ENCODE data around the gene C12orf56.
"Not testable (repeated sequence)": the region's sequence is repeated elsewhere in the genome, so short reads cannot be mapped to it uniquely, and the experiment has no call there.

The C12orf56 gene

GRCh38 chr12:64311877-64312276 is 78.7 kb downstream of the C12orf56 start:
- DNase-seq (ENCODE audit: low read depth), result no peak

- DNase-seq (ENCODE audit: low read depth), result no peak
These were observed 86.0 kb downstream of the C12orf56 start for GRCh38 chr12:64304571-64304970.

GRCh38 chr12:64299628-64300027 is 90.9 kb downstream of the C12orf56 start:
- no peak for DNase-seq (ENCODE audit: low read depth)

GRCh38 chr12:64296301-64296700 is 94.3 kb downstream of the C12orf56 start:
- DNase-seq (ENCODE audit: low read depth), result no peak

- no peak for DNase-seq (ENCODE audit: low read depth)
These were observed 96.7 kb downstream of the C12orf56 start for GRCh38 chr12:64293654-64294364.

GRCh38 chr12:64293174-64293573 is 97.4 kb downstream of the C12orf56 start:
- DNase-seq (ENCODE audit: low read depth), result not testable (repeated sequence)

GRCh38 chr12:64286521-64286920 is 104.0 kb downstream of the C12orf56 start:
- DNase-seq (ENCODE audit: low read depth), result no peak

- DNase-seq (ENCODE audit: low read depth), result no peak
These were observed 106.3 kb downstream of the C12orf56 start for GRCh38 chr12:64284256-64284655.

GRCh38 chr12:64278421-64278820 is 112.1 kb downstream of the C12orf56 start:
- no peak for DNase-seq (ENCODE audit: low read depth)

GRCh38 chr12:64273527-64274403 is 116.8 kb downstream of the C12orf56 start:
- no peak for DNase-seq (ENCODE audit: low read depth)

- no peak for DNase-seq (ENCODE audit: low read depth)
These were observed 120.1 kb downstream of the C12orf56 start for GRCh38 chr12:64270411-64270810.

GRCh38 chr12:64269161-64269560 is 121.4 kb downstream of the C12orf56 start:
- no peak for DNase-seq (ENCODE audit: low read depth)

- no peak for DNase-seq (ENCODE audit: low read depth)
These were observed 122.1 kb downstream of the C12orf56 start for GRCh38 chr12:64268409-64268808.

GRCh38 chr12:64265839-64266238 is 124.7 kb downstream of the C12orf56 start:
- no peak for DNase-seq (ENCODE audit: low read depth)

- DNase-seq (ENCODE audit: low read depth), result no peak
These were observed 128.7 kb downstream of the C12orf56 start for GRCh38 chr12:64261813-64262212.

GRCh38 chr12:64258576-64258975 is 132.0 kb downstream of the C12orf56 start:
- DNase-seq (ENCODE audit: low read depth), result no peak

GRCh38 chr12:64256166-64256800 is 134.3 kb downstream of the C12orf56 start:
- DNase-seq (ENCODE audit: low read depth), result no peak

- DNase-seq (ENCODE audit: low read depth), result no peak
These were observed 135.3 kb downstream of the C12orf56 start for GRCh38 chr12:64255249-64255648.

GRCh38 chr12:64253356-64253755 is 137.2 kb downstream of the C12orf56 start:
- no peak for DNase-seq (ENCODE audit: low read depth)

- no peak for DNase-seq (ENCODE audit: low read depth)
These were observed 137.9 kb downstream of the C12orf56 start for GRCh38 chr12:64252681-64253080.

GRCh38 chr12:64243809-64244208 is 146.7 kb downstream of the C12orf56 start:
- no peak for DNase-seq (ENCODE audit: low read depth)

GRCh38 chr12:64240781-64241180 is 149.8 kb downstream of the C12orf56 start:
- no peak for DNase-seq (ENCODE audit: low read depth)

GRCh38 chr12:64237382-64237781 is 153.2 kb downstream of the C12orf56 start:
- DNase-seq (ENCODE audit: low read depth), result no peak
